Heart left ventricle (tissue), 13 donors: ENCODE measurements around the gene CDKL2.

Experiments used
- CTCF ChIP-seq, 12 donors: fragments of 200-600 bp; sonication (generic) in 4 of 12; IDR thresholded peaks; one replicate each; pipeline versions ENCODE4 v1.5.0 to v1.8.0; 2018 to 2022; ENCODE audit warnings: antibody characterized with exemption in 12 of 12, mild to moderate bottlenecking in 5 of 12
- POLR2A ChIP-seq, 2 donors: fragments of 450-650 bp; IDR thresholded peaks; one replicate each; pipeline ENCODE4 v1.6.1; 2017; ENCODE audit warnings: antibody characterized with exemption in 2 of 2, mild to moderate bottlenecking in 2 of 2, moderate library complexity in 2 of 2
- donor health status: ischemic (EF 13 %, LVEDD 7.1; RV severe dilation, severe dysfunction).
- donor health status: DM: no; HTN: yes; CAD: no.
- donor health status: DM: no; HTN: no; CAD: no.
- donor health status: ischemic (EF 25% LVEDD 6.9; RV normal size, moderate dysfunction).
- donor health status: ischemic (EF 25% LVEDD 5.7; RV mildly dilated, moderate dysfunction).
- donor health status: ischemic (EF 35%, LVEDD 5.7; RV mildly dilated, moderate dysfunction).
- donor health status: nonischemic (EF 11% LVEDD 7.7; RV severe dilation, severe dysfunction).
- donor health status: DM: yes; HTN: yes; CAD: no.
- donor health status: PGD.
- donor health status: ischemic (EF 29% LVEDD 5.4; RV normal size, mild dysfunction).
- donor health status: nonischemic (EF 23%, LVEDD 6.1; RV moderate dilation, normal function).

GRCh38 chr4:75629239-75629638 is 1.1 kb downstream of the CDKL2 start:
- no peak for TF ChIP-seq POLR2A (IDR thresholded peaks at IDR 0.05)
- no peak for TF ChIP-seq CTCF (IDR thresholded peaks at IDR 0.05)
